ENCODE data around the gene ZFP36.

Gene ZFP36

GRCh38 chr19:39419003-39419402 lies 12.4 kb downstream of the ZFP36 start:
- DNase-seq (ENCODE audit: low read depth), result no peak

DNA sequence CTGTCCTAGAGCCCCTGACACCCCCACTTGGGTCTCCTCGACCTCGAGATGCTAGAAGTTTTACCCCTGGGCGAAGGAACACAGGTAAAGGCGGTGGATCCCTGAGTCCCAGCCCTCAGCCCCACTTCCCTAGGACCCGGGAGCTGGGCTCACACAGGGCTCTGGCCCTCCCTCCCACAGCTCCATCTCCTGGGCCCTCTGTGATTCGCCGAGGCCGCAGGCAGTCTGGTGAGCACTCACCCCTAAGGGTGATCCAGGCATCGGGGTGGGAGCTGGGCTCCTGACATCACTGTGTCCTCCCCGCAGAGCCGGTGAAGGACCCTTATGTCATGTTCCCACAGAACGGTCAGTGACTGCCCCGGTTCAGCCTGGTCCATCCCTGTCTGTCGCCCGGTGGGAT lies 14.1 kb downstream of the ZFP36 start:
- no peak for DNase-seq (ENCODE audit: low read depth)

- DNase-seq (ENCODE audit: low read depth), result no peak
Observed at GRCh38 chr19:39422020-39422419, 15.4 kb downstream of the ZFP36 start.

DNA sequence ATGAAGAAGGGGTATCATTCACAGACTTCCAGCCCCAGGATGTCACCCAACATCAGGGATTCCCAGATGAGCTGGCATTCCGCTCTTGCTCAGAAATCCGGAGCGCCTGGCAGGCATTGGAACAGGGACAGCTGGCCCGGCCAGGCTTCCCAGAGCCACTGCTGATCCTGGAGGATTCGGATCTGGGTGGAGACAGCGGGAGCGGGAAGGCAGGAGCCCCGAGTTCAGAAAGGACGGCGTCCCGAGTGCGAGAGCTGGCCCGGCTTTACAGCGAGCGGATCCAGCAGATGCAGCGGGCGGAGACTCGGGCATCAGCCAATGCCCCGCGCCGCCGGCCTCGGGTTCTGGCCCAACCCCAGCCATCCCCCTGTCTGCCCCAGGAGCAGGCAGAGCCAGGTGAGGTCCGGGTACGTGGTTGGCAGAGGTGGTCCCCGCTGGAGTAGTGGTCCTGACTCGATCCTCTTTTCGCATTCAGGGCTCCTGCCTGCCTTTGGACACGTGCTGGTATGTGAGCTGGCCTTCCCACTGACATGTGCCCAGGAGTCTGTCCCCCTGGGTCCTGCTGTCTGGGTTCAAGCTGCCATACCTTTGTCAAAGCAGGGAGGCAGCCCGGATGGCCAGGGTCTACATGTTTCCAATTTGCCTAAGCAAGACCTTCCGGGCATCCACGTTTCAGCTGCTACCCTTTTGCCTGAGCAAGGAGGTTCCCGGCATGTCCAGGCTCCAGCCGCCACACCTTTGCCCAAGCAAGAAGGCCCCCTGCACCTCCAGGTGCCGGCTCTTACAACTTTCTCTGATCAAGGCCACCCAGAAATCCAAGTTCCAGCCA lies 16.8 kb downstream of the ZFP36 start:
- DNase-seq (ENCODE audit: low read depth), result no peak

GRCh38 chr19:39424934-39425333 lies 18.3 kb downstream of the ZFP36 start:
- no peak for DNase-seq (ENCODE audit: low read depth)

- no peak for DNase-seq (ENCODE audit: low read depth)
Observed at GRCh38 chr19:39425744-39426143, 19.1 kb downstream of the ZFP36 start.

- DNase-seq (ENCODE audit: low read depth), result no peak
Observed at GRCh38 chr19:39426170-39426569, 19.5 kb downstream of the ZFP36 start.

- no peak for DNase-seq (ENCODE audit: low read depth)
Observed at GRCh38 chr19:39427707-39428106, 21.1 kb downstream of the ZFP36 start.

- DNase-seq (ENCODE audit: low read depth), result no peak
Observed at GRCh38 chr19:39428283-39429112, 21.9 kb downstream of the ZFP36 start.

GRCh38 chr19:39430675-39431593 lies 24.3 kb downstream of the ZFP36 start:
- DNase-seq (ENCODE audit: low read depth), result peak; percentile 93

DNA sequence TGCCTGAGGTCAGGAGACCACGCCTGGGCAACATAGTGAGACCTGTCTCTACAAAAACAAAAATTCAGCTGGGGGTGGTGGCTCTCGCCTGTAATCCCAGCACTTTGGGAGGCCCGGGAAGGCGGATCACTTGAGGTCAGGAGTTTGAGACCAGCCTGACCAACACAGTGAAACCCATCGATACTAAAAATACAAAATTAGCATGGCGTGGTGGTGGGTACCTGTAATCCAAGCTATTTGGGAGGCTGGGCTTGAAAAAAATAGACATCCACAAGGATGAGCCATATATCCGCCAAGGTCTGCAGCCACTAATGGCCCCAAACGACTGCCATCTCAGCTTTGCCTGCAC lies 26.0 kb downstream of the ZFP36 start:
- no peak for DNase-seq (ENCODE audit: low read depth)

DNA sequence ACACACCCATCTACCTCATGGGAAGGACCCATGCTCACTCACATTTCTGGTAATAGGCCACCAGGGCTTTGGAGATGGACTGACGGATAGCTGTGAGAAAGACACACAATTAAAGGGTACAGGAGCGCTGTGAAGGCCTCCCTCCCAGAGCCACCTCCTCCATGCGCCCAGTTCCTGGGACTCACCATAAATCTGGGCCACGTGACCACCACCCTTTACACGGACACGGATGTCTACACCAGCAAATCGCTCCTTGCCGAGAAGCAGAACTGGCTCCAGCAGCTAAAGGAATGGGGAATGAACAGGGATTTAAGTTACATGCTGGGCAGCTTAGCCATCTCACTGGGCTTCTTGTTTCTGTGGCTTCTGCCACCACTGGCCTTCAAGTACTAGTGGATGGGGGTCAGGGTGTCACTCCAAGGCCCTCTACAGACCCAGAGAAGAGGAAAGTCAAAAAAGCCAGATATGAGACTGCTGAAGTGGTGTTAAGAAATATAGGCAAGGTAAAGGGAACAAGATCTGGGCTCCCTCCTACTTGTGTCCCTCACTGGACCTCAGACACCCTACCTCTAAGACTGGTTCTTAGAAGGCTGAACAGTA lies 26.9 kb downstream of the ZFP36 start:
- DNase-seq (ENCODE audit: low read depth), result no peak

DNA sequence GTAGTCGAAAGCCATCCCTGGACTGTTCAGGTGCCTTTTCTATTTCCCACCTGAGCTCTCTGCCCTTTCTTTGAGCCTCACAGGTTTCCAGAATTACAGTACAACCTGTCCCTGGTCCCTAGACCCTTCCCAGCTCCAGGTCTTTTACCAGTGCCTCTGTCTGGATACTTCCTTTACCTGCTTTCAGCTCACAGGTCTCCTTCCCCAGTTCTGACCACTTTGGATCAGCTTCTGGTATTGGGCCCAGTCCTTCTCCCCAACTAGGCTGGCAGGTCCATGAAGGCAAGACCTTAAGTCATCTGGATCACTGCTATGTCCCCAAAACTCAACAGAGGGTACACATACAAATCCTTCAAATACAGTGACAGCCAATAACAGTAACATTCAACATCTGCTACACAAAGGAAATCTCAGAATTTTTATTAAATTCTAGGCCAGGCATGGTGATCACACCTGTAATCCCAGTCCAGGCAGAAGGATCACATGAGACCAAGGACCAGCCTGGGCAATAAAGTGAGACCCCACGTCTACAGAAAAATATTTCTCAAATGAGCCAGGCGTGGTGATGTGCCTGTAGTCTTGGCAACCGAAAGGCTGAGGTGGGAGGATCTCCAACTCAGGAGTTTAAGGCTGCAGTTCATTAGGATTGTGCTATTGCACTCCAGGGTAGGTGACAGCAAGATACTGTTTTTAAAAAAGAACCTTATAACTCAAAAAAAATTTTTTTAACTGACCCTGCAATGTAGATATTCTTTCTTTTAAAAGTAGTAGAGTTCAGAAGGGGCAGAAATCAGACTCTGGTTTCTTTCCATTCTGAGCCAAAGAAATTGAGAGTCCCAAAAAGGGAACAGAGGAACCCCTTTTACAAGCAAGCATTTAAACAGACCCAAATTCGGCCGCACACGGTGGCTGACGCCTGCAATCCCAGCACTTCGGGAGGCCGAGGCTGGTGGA lies 27.8 kb downstream of the ZFP36 start:
- no peak for DNase-seq (ENCODE audit: low read depth)

DNA sequence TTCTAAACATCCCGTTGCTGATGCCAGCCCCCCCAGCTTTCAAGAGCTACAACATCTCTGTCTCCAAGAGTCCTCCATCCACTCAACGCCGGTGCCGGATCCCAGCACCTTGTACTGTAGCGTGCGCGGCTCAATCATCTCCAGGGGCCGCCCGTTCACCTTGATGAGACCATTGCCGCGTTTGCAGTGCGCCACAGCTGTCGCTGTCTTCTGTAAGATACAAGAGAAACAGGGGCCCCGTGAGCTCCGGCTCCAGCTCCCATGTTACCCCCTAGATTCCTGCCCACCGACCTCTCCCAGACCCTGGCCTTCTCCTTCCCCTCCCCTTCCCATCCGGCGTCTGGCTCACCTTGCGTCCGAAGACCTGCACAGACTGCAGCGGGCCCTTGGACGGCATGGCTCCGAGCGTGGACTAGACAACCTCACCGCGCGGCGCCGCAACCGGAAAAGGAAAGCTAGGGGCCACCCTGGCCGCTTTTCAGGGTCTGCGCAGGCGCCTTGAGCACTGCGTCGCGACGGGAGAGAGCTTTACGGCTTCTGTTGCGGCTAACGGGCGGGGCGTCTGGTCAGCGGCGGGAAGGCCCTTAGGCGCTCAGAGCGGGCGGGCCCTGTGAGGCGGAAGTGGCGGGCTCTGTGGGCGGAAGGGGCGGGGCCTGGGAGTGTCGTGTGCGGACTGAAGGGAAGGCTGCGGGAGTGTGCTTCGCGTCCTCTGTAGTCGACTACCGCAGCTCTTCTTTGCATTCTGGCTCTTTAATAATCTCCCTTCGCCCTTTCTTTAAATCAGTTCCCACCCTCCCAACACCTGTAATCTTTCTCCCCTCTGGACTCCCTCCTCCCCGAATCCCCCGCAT lies 29.1 kb downstream of the ZFP36 start, which contains the start of gene RPS16:
RPS16 (minus strand) TSS at position 451 of the 851 bp plus-strand sequence; CDS start at position 397, 54 bp downstream.
- DNase-seq (ENCODE audit: low read depth), result peak; percentile 98

- DNase-seq (ENCODE audit: low read depth), result no peak
Observed at GRCh38 chr19:39436350-39436716, 29.7 kb downstream of the ZFP36 start.

GRCh38 chr19:39438270-39438934 lies 31.8 kb downstream of the ZFP36 start:
- no peak for DNase-seq (ENCODE audit: low read depth)

DNA sequence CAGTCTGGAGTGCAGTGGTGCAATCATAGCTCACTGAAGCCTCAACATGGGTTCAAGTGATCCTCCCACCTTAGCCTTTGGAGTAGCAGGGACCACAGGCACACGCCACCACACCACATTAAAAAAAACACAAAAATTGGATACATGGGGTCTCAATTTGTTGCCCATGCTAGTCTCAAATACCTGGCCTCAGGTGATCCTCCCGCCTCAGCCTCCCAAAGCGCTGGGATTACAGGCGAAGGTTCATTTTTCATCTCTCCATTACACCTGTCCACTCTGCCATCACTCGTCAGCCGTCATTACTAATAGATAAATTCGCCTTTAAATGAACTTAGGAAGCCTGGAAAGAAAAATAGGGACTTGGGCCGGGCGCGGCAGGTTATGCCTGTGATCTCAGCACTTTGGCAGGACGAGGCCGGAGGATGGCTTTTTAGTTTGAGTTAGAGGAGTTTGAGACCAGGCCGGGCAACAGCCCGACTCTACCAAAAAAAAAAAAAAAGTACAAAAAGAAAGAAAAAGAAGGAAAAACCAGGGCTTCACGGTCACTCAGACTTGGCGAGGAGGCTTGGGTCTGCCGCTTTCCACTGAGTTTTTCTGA lies 38.0 kb downstream of the ZFP36 start:
- DNase-seq (ENCODE audit: low read depth), result no peak

All from T-helper 22 cell (primary cell).